Activated CD4-positive, alpha-beta memory T cell treated with anti-CD3 and anti-CD28 coated beads, Interleukin-2, amount 10 ng/mL, durations not matched to agents 7 days and 5 days (primary cell): ENCODE measurements around the gene IFITM10. TPM values are rescaled to one million over a fixed set of nuclear protein-coding genes. Genes with fewer than 3 reads are reported as not detected.
"Not testable (repeated sequence)": the region's sequence is repeated elsewhere in the genome, so short reads cannot be mapped to it uniquely, and the experiment has no call there.

Source experiments
- CTCF ChIA-PET: fragments of 350-600 bp; sonication (Branson Sonifier 250); formaldehyde crosslinking; loops from one replicate; lab custom pipeline; 2021; ENCODE audit warnings: antibody characterized with exemption, inconsistent platforms; lab: Charles Lee
- POLR2A ChIA-PET: fragments of 350-600 bp; sonication (Branson Sonifier 250); formaldehyde crosslinking; loops from one replicate; lab custom pipeline; 2021; ENCODE audit warnings: antibody characterized with exemption; lab: Charles Lee
- DNase-seq: peaks from one replicate; pipeline ENCODE4 v3.0.0-alpha.2; 2020
- H3K27ac Mint-ChIP-seq: one replicate; pipeline ENCODE4 v1.8.0; 2021; ENCODE audit warnings: mild to moderate bottlenecking, mixed read lengths
- H3K27me3 Mint-ChIP-seq: one replicate; pipeline ENCODE4 v1.8.0; 2021; ENCODE audit warnings: mixed read lengths
- H3K36me3 Mint-ChIP-seq: one replicate; pipeline ENCODE4 v1.8.0; 2021; ENCODE audit warnings: low read depth, mixed read lengths
- H3K4me1 Mint-ChIP-seq: one replicate; pipeline ENCODE4 v1.8.0; 2021; ENCODE audit warnings: mixed read lengths
- H3K4me3 Mint-ChIP-seq: one replicate; pipeline ENCODE4 v1.8.0; 2021; ENCODE audit warnings: mild to moderate bottlenecking, mixed read lengths
- H3K9me3 Mint-ChIP-seq: one replicate; pipeline ENCODE4 v1.8.0; 2021; ENCODE audit warnings: mixed read lengths
- total RNA-seq, 2 experiments: library from RNA; stranded (reverse); gene quantifications; one replicate each; pipeline ENCODE4 v1.2.3, GENCODE V29; 2021

The IFITM10 gene
- total RNA-seq, 2 experiments from 2014 or later: 0.70 to 1.3 TPM

DNA sequence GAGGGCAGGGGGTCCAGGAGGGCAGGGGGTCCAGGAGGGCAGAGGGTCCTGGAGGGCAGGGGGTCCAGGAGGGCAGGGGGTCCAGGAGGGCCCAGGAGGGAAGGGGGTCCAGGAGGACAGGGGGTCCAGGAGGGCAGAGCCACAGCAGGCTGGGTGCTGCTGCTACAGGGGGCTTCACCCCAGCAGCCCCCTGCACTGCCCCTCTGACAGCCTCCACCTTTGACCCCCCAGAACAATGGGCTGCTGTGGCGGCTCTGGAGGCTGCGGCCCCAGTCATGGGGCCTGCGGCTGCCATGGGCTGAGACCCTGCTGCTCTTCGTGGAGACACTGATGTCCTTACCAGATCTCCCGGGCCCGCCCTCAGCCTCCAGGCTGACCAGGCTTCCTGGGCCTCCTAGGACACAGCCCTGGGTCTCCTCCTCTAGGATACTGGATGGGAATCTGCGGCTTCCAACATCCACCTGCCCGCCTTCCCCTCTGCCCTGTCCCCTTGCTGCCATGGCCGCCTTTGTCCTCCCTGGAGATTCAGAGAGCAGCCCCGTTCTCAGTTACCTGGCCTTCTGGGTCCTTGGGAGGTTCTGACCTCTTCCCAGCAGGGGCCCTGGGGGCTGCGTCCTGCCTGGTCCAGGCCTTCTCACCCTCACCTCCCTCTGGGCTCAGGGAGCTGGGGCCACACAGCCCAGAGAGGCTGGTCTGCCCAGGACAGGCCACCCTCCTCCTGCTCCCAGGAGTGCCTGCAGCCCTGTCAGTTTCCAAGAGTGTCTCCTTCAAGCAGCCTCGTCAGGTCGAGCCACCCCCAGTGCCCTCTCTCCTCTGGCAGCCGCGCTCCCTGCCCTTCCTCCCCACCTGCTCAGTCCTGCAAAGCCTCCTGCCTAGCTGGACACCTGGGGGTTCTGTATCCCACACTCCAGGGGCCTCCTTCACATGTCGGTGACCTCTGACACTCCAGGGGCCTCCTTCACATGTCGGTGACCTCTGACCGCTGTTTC is 65.2 kb downstream of the IFITM10 start:
- POLR2A ChIA-PET, H3K27ac Mint-ChIP-seq, H3K4me3 Mint-ChIP-seq, H3K27me3 Mint-ChIP-seq, DNase-seq, H3K36me3 Mint-ChIP-seq, H3K4me1 Mint-ChIP-seq, H3K9me3 Mint-ChIP-seq, CTCF ChIA-PET: not testable (repeated sequence)

- H3K27me3 Mint-ChIP-seq, H3K4me1 Mint-ChIP-seq, H3K36me3 Mint-ChIP-seq, POLR2A ChIA-PET, CTCF ChIA-PET, DNase-seq, H3K27ac Mint-ChIP-seq, H3K9me3 Mint-ChIP-seq, H3K4me3 Mint-ChIP-seq: not testable (repeated sequence)
Observed at GRCh38 chr11:1683904-1684572, 66.4 kb downstream of the IFITM10 start.

DNA sequence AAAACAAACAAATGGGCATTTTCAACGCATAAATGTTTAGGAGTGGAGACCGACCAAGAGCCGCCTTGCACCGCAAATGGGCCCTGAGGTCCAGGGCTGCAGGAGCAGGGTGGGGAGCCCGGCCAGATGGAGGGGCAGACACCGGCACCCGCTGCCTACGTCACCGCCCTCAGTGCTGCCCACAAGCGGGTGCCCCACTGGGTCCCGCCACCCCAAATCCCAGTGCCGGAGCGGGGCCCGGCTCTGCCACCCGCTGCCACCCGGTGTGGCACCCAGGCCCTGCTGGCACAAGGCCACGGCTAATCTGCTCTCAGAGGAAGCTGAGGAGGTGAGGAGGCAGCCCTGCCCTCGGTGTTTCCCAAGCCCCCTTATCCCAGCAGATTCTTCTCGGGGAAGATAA is 67.2 kb downstream of the IFITM10 start:
- CTCF ChIA-PET: interaction anchor here (1.6 to 1.9 kb wide), 2 partner anchors 10 to 30 kb away, joined by 8 to 9 read pairs; no protein-coding TSS in a partner anchor
- H3K9me3 Mint-ChIP-seq, POLR2A ChIA-PET: not testable (repeated sequence)

More for the DNA sequence above, 67.2 kb downstream of the IFITM10 start:
- H3K27me3 Mint-ChIP-seq, DNase-seq, H3K27ac Mint-ChIP-seq, H3K36me3 Mint-ChIP-seq, H3K4me3 Mint-ChIP-seq, H3K4me1 Mint-ChIP-seq: not testable (repeated sequence)

Other genes starting within 250 kb of the IFITM10 start
- gene DUSP8, start 178.3 kb downstream of the IFITM10 start, total RNA-seq: 1 to 10 TPM; 2.6 to 2.7 TPM
- gene KRTAP5-1, start 165.3 kb downstream of the IFITM10 start, total RNA-seq: not detected
- not detected for gene KRTAP5-2, start 152.3 kb downstream of the IFITM10 start, total RNA-seq
- gene KRTAP5-3, start 142.1 kb downstream of the IFITM10 start, total RNA-seq: not detected
- gene KRTAP5-4, start 128.5 kb downstream of the IFITM10 start, total RNA-seq: not detected
- not detected for gene KRTAP5-5, start 120.8 kb downstream of the IFITM10 start, total RNA-seq
- not detected for gene KRTAP5-6, start 53.4 kb downstream of the IFITM10 start, total RNA-seq
- 100 to 1,000 TPM; 156 to 172 TPM for gene CTSD, start 13.3 kb upstream of the IFITM10 start, total RNA-seq
- gene SYT8, start 84.4 kb upstream of the IFITM10 start, total RNA-seq: not detected
- gene TNNI2, start 88.4 kb upstream of the IFITM10 start, total RNA-seq: under 1 TPM; 0.38 to 0.60 TPM
- gene LSP1, start 102.5 kb upstream of the IFITM10 start, total RNA-seq: 100 to 1,000 TPM; 590 TPM
- gene PRR33, start 141.3 kb upstream of the IFITM10 start, total RNA-seq: under 1 TPM; 0.08 TPM
- 1 to 10 TPM; 6.6 to 9.7 TPM for gene TNNT3, start 169.1 kb upstream of the IFITM10 start, total RNA-seq
- gene MRPL23, start 196.7 kb upstream of the IFITM10 start, total RNA-seq: 10 to 100 TPM; 99.8 to 99.9 TPM
- gene H19, start 247.2 kb upstream of the IFITM10 start, total RNA-seq: not detected